ENCODE results near the gene PRSS36.
"Not testable (repeated sequence)": the region's sequence is repeated elsewhere in the genome, so short reads cannot be mapped to it uniquely, and the experiment has no call there.

Gene PRSS36

GRCh38 chr16:31157136-31157535 is 7.3 kb upstream of the PRSS36 start:
- Histone ChIP-seq H3K4me2 (ENCODE audit: low read length) (no peak overlapping the region), H3K9me3 (ENCODE audit: control insufficient read depth, insufficient read depth, low read length) (no peaks in the 10 kb centered on the region), H3K36me3 (ENCODE audit: control insufficient read depth, low read length) (no peaks in the 10 kb centered on the region), H3K79me2 (ENCODE audit: control insufficient read depth, low read length) (no peaks in the 10 kb centered on the region), H4K20me1 (ENCODE audit: control insufficient read depth, insufficient read depth, low read depth, low read length) (no peaks in the 10 kb centered on the region), H3F3A (ENCODE audit: control insufficient read depth, insufficient read depth) (no peaks in the 10 kb centered on the region), H3K27ac (ENCODE audit: low read depth, low read length) (no peak overlapping the region), H3K4me3 (ENCODE audit: low read length) (no peak overlapping the region), H3K4me1 (ENCODE audit: control insufficient read depth, low read length) (no peaks in the 10 kb centered on the region), H3K9me2 (replicated peaks; ENCODE audit: control insufficient read depth, low read length) (no peaks in the 10 kb centered on the region), H3K27me3 (ENCODE audit: control insufficient read depth, low read length) (peaks cover 10% of the 10 kb centered on the region)
- TF ChIP-seq CTCF (IDR thresholded peaks at IDR 0.05; ENCODE audit: low read depth, low read length, poor library complexity, severe bottlenecking) (no peak), EZH2phosphoT487 (IDR thresholded peaks at IDR 0.05; ENCODE audit: borderline replicate concordance, low read length) (no peak)

GRCh38 chr16:31150976-31151375 is 1.1 kb upstream of the PRSS36 start:
- H3K79me2 ChIP-seq (ENCODE audit: control insufficient read depth, low read length); H3K36me3 ChIP-seq (ENCODE audit: control insufficient read depth, low read length); H3K9me2 ChIP-seq (replicated peaks; ENCODE audit: control insufficient read depth, low read length); H3K4me3 ChIP-seq (ENCODE audit: low read length); H3K27ac ChIP-seq (ENCODE audit: low read depth, low read length); H3K9me3 ChIP-seq (ENCODE audit: control insufficient read depth, insufficient read depth, low read length); H3F3A ChIP-seq (ENCODE audit: control insufficient read depth, insufficient read depth); H3K27me3 ChIP-seq (ENCODE audit: control insufficient read depth, low read length); H3K4me2 ChIP-seq (ENCODE audit: low read length); H4K20me1 ChIP-seq (ENCODE audit: control insufficient read depth, insufficient read depth, low read depth, low read length); H3K4me1 ChIP-seq (ENCODE audit: control insufficient read depth, low read length): not testable (repeated sequence)

GRCh38 chr16:31149332-31149731 is 534 bp downstream of the PRSS36 start:
- Histone ChIP-seq H3K9me3 (ENCODE audit: control insufficient read depth, insufficient read depth, low read length) (no peaks in the 10 kb centered on the region), H3K4me1 (ENCODE audit: control insufficient read depth, low read length) (no peaks in the 10 kb centered on the region), H3K9me2 (replicated peaks; ENCODE audit: control insufficient read depth, low read length) (no peaks in the 10 kb centered on the region), H3K27me3 (ENCODE audit: control insufficient read depth, low read length) (no peaks in the 10 kb centered on the region), H3F3A (ENCODE audit: control insufficient read depth, insufficient read depth) (no peaks in the 10 kb centered on the region), H4K20me1 (ENCODE audit: control insufficient read depth, insufficient read depth, low read depth, low read length) (no peaks in the 10 kb centered on the region), H3K79me2 (ENCODE audit: control insufficient read depth, low read length) (no peaks in the 10 kb centered on the region), H3K36me3 (ENCODE audit: control insufficient read depth, low read length) (no peaks in the 10 kb centered on the region), H3K4me3 (ENCODE audit: low read length) (no peak overlapping the region), H3K27ac (ENCODE audit: low read depth, low read length) (no peak overlapping the region), H3K4me2 (ENCODE audit: low read length) (no peak overlapping the region)
- no peak for TF ChIP-seq CTCF (IDR thresholded peaks at IDR 0.05; ENCODE audit: low read depth, low read length, poor library complexity, severe bottlenecking)
- no peak for TF ChIP-seq EZH2phosphoT487 (IDR thresholded peaks at IDR 0.05; ENCODE audit: borderline replicate concordance, low read length)

DNA sequence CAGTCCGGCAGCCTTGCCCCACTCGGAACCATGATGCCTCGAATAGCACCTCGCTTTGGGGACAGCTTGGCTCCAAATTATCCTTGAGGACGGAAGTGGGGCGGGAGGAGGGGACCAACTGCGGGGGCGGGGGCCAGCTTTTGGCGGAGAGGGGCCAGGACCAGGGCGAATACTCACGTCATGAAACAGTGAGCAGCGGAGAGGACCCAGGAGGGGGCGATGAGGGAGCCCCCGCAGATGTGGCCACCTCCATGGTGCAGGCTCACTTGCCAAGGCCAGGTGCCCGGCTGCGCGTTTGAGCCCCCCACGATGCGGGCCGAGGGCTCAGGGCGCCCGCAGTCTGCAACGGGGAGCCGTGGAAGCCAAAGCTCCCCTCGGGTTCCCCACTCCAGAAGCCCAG is 970 bp downstream of the PRSS36 start:
- TF ChIP-seq CTCF (IDR thresholded peaks at IDR 0.05; ENCODE audit: low read depth, low read length, poor library complexity, severe bottlenecking): no peak
- Histone ChIP-seq H3K9me3 (ENCODE audit: control insufficient read depth, insufficient read depth, low read length) (no peaks in the 10 kb centered on the region), H3K36me3 (ENCODE audit: control insufficient read depth, low read length) (no peaks in the 10 kb centered on the region), H3K4me3 (ENCODE audit: low read length) (no peak overlapping the region), H3K9me2 (replicated peaks; ENCODE audit: control insufficient read depth, low read length) (no peaks in the 10 kb centered on the region), H3K79me2 (ENCODE audit: control insufficient read depth, low read length) (no peaks in the 10 kb centered on the region), H3K27me3 (ENCODE audit: control insufficient read depth, low read length) (no peaks in the 10 kb centered on the region), H3K4me2 (ENCODE audit: low read length) (no peak overlapping the region), H3F3A (ENCODE audit: control insufficient read depth, insufficient read depth) (no peaks in the 10 kb centered on the region), H3K4me1 (ENCODE audit: control insufficient read depth, low read length) (no peaks in the 10 kb centered on the region), H3K27ac (ENCODE audit: low read depth, low read length) (no peak overlapping the region), H4K20me1 (ENCODE audit: control insufficient read depth, insufficient read depth, low read depth, low read length) (no peaks in the 10 kb centered on the region)
